Prostate gland (tissue), 2 donors: Measurements from ENCODE around the gene SLC47A1. TPM values are rescaled to one million over a fixed set of nuclear protein-coding genes. Genes with fewer than 3 reads are reported as not detected.

ENCODE experiments used
- DNase-seq: peaks from one replicate; pipeline ENCODE4 v3.0.0-alpha.2; 2019; ENCODE audit warnings: low spot score
- H3K27ac ChIP-seq, 2 donors: fragments of 200-600 bp; sonication (generic); 2 replicates each; pipeline ENCODE4 v1.5.1; 2017 to 2019
- H3K27me3 ChIP-seq: fragments of 200-600 bp; sonication (generic); replicated peaks from 2 replicates; pipeline ENCODE4 v1.5.1; 2019; ENCODE audit not compliant: insufficient read depth
- H3K36me3 ChIP-seq, 2 donors: fragments of 200-600 bp; sonication (generic); 1 replicate in 1 of 2; 2 replicates in 1 of 2; pipeline versions ENCODE4 v1.5.1 to v1.8.1; 2017 to 2019
- H3K4me1 ChIP-seq: fragments of 200-600 bp; sonication (generic); replicated peaks from 2 replicates; pipeline ENCODE4 v1.5.1; 2019
- H3K4me3 ChIP-seq, 2 donors: fragments of 200-600 bp; sonication (generic); 2 replicates each; pipeline ENCODE4 v1.5.1; 2017 to 2019
- H3K9me3 ChIP-seq: fragments of 200-600 bp; sonication (generic); 2 replicates; pipeline ENCODE4 v1.5.1; 2017
- CTCF ChIP-seq, 4 experiments: fragments of 200-600 bp in 2 of 4; fragments of 450-650 bp in 2 of 4; sonication (generic) in 2 of 4; IDR thresholded peaks; 1 replicate in 3 of 4; 2 replicates in 1 of 4; pipeline ENCODE4 v1.5.1; 2016 to 2019; ENCODE audit warnings: antibody characterized with exemption in 4 of 4, mild to moderate bottlenecking in 2 of 4, moderate library complexity in 2 of 4
- POLR2A ChIP-seq: fragments of 450-650 bp; IDR thresholded peaks from one replicate; pipeline ENCODE4 v1.6.1; 2016; ENCODE audit warnings: antibody characterized with exemption, mild to moderate bottlenecking
- POLR2AphosphoS5 ChIP-seq: sonication (generic); formaldehyde crosslinking; IDR thresholded peaks from one replicate; pipeline ENCODE4 v1.6.1; 2017; ENCODE audit warnings: antibody characterized with exemption
- WGBS: methylation state at CpG from one replicate; pipeline ENCODE4 v1.1.5; 2018; 5-methylcytosine and 5-hydroxymethylcytosine counted together
- intact Hi-C: fragments of 100-400 bp; cut with DNase I; formaldehyde crosslinking; loops from one replicate; pipeline ENCODE4 v1.14.2; 2022
- total RNA-seq, 2 donors: library from RNA; depleted of rRNA; stranded (reverse); fragments of >200 nt; gene quantifications; one replicate each; pipeline ENCODE4 v1.1.0, GENCODE V29; 2016

SLC47A1 gene
- total RNA-seq, 2 donors from 2014 or later, result 4.5 to 20.0 TPM

DNA sequence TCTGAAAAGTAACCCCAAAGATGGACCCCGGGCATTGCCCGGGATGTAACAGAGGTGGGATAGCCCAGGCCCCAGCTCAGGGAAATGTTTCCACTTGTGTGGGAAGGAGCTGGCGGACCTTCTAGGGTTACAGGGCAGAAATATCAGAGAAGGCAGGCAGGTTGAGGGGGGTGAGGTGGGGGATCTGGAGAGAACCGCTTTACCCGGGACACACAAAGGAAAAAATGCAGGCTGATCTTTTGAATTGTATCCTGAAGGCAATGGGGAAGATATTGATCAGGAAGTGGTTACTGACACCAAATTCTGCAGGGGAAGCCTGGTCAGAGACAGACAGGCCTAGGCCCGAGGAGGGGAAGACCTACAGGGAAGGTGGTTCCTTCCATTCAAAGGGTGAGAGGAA is 3.5 kb downstream of the SLC47A1 start:
- no peaks in the 10 kb centered on the region for H3K9me3 ChIP-seq
- H3K27ac ChIP-seq, result no peak overlapping the region

DNA sequence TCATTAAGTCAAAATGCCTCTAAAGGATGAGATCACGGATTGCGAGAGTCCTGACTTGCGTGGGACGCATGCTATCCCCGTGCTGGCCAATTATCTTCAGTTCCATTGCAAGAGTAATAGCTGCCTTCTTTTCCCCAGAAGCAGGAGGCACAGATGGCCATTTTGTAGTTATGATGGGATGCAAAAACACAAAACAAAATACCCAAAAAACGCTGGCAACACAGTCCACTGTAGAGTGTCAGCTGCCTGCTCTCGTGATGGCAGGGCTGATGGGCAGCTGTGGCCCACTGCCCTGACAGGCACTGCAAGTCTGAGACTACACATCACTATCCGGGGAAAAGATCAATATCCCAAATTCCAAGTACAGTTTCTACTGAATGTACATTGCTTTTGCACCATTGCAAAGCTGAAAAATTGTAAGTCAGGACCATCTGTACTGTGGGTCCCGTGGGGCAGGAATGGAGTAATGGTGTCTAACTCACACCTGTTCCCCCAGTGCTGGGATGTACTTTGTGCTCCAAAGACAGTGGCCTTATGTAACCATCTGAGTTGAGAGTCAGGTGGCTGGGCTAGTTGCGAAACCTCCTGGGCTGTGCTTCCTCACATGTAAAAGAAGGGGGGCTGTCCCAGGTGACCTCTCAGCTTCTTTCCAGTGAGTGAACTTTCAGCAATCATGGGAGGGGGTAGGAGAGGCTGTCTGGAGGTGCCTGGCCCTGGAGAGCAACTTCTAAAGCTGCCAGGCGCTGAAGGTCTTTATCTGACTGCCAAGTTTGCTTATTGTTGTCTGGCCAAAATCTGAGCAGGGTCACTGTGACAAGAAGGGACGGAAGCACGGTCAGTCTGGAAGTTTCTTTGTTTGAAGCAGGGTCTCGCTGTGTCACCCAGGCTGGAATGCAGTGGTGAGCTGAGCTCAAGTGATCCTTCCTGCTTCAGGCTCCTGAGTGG is 4.7 kb downstream of the SLC47A1 start:
- Histone ChIP-seq H3K4me3 (no peak overlapping the region), H3K27me3 (no peaks in the 10 kb centered on the region), H3K36me3 (no peaks in the 10 kb centered on the region), H3K4me1 (no peaks in the 10 kb centered on the region), H3K27ac (no peak overlapping the region), H3K9me3 (no peaks in the 10 kb centered on the region)
- intact Hi-C loops, result no loop called here
- TF ChIP-seq CTCF (IDR thresholded peaks at IDR 0.05), result no peak
- no peak for TF ChIP-seq POLR2AphosphoS5
- TF ChIP-seq POLR2A, result no peak
- DNase-seq, result no peak
- 84% methylated on average over 14 of the region's 14 CpGs for WGBS

More for the DNA sequence above, 3.5 kb downstream of the SLC47A1 start:
- DNase-seq, result no peak
- H3K36me3 ChIP-seq, result no peaks in the 10 kb centered on the region
- TF ChIP-seq POLR2AphosphoS5, result no peak
- TF ChIP-seq CTCF (IDR thresholded peaks at IDR 0.05), result no peak
- no peak for TF ChIP-seq POLR2A
- intact Hi-C loops, result no loop called here
- H3K4me3 ChIP-seq, result no peak overlapping the region
- H3K4me1 ChIP-seq, result no peaks in the 10 kb centered on the region
- H3K27me3 ChIP-seq, result no peaks in the 10 kb centered on the region
- WGBS, result 79% methylated on average over 6 of the region's 6 CpGs

DNA sequence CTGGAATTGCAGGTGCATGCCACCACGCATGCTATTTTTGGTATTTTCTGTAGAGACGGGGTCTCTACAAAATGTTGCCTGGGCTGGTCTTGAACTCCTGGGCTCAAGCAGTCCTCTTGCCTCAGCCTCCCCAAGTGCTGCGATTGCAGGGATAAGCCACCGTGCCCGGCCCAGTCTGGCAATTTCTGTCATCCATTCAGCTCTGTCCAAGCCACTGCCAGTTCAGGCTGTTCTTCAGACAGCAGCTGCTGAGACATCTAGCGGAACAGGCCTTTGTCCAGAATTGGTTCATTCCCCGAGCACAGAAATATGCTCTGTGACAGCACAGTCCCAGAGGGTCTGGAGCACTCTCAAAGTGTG is 5.4 kb downstream of the SLC47A1 start:
- no peak for DNase-seq
- Histone ChIP-seq H3K9me3 (no peaks in the 10 kb centered on the region), H3K27me3 (no peaks in the 10 kb centered on the region), H3K4me1 (no peaks in the 10 kb centered on the region), H3K27ac (peak overlapping the region in 1 of 2 donors; percentile 37), H3K36me3 (no peaks in the 10 kb centered on the region), H3K4me3 (no peak overlapping the region)
- TF ChIP-seq POLR2AphosphoS5 (no peak), CTCF (IDR thresholded peaks at IDR 0.05) (no peak), POLR2A (no peak)
- 90% methylated on average over 7 of the region's 7 CpGs for WGBS
- intact Hi-C loops, result no loop called here

GRCh38 chr17:19539841-19540311 is 6.2 kb downstream of the SLC47A1 start:
- H3K4me1 ChIP-seq, result no peaks in the 10 kb centered on the region
- no peaks in the 10 kb centered on the region for H3K9me3 ChIP-seq
- TF ChIP-seq POLR2AphosphoS5 (peak; percentile 10), POLR2A (no peak)
- intact Hi-C loops, result no loop called here
- no peak overlapping the region for H3K4me3 ChIP-seq
- peak overlapping the region in 1 of 2 donors; percentile 37 for H3K27ac ChIP-seq
- DNase-seq, result no peak
- 61% methylated on average over 10 of the region's 10 CpGs for WGBS
- no peaks in the 10 kb centered on the region for H3K36me3 ChIP-seq
- no peaks in the 10 kb centered on the region for H3K27me3 ChIP-seq

DNA sequence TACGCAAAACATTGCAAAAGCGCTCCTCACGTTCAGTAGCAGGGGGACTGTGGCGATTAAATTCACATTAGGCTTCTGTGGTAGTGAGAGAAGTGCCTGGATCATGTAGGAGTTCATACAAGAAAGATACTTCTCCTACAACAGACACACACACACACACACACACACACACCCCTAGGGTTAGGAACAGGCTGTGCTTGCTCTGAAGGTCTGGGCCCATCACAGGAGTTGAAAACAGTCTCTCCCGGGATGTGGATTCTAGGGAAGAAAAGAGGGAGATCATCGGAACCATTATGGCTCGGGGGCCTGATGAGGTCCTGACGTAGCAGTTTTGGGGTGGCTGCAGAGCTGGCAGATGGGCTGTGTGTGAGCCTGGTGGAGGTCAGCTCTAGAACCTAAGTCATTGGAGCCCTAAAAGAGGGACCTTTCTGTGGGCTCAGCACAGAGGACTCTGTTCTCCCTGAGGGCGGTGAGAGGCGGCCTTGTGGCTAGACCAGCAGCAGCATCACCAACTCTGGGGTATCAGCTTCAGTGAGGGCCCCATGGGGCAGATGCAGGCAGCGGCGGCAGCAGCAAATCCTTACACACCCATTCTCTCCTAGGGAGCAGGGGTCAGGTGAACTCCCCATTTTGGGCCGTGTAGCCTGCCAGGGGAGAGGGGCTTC is 7.2 kb downstream of the SLC47A1 start:
- H3K27ac ChIP-seq, result peak overlapping the region in 1 of 2 donors; percentile 37
- no peaks in the 10 kb centered on the region for H3K27me3 ChIP-seq
- intact Hi-C loops, result no loop called here
- H3K36me3 ChIP-seq, result no peaks in the 10 kb centered on the region
- no peak overlapping the region for H3K4me3 ChIP-seq
- TF ChIP-seq CTCF (IDR thresholded peaks at IDR 0.05), result no peak
- TF ChIP-seq POLR2A, result no peak
- TF ChIP-seq POLR2AphosphoS5, result no peak
- no peaks in the 10 kb centered on the region for H3K4me1 ChIP-seq
- 83% methylated on average over 13 of the region's 13 CpGs for WGBS
- no peaks in the 10 kb centered on the region for H3K9me3 ChIP-seq
- DNase-seq, result no peak
